Mesendoderm (in vitro differentiated cells): ENCODE data around the gene SCAMP2. TPM values are rescaled to one million over a fixed set of nuclear protein-coding genes. Genes with fewer than 3 reads are reported as not detected.

ENCODE experiments used
- DNase-seq: peaks from one replicate; pipeline ENCODE4 v3.0.0; 2013
- H2AK5ac ChIP-seq: 2 replicates; pipeline ENCODE4 v1.6.1; 2013; ENCODE audit warnings: low read length, inconsistent platforms
- H2BK120ac ChIP-seq: 2 replicates; pipeline ENCODE4 v1.6.1; 2013; ENCODE audit warnings: low read depth, mild to moderate bottlenecking, low read length, moderate library complexity, mixed read lengths
- H2BK15ac ChIP-seq: replicated peaks from 2 replicates; pipeline ENCODE4 v1.6.1; 2013; ENCODE audit warnings: low read depth, mild to moderate bottlenecking, moderate library complexity
- H2BK5ac ChIP-seq: 2 replicates; pipeline ENCODE4 v1.6.1; 2013; ENCODE audit warnings: low read length, inconsistent platforms
- H3K18ac ChIP-seq: 2 replicates; pipeline ENCODE4 v1.6.1; 2013; ENCODE audit warnings: mild to moderate bottlenecking, low read length, mixed read lengths
- H3K23ac ChIP-seq: one replicate; pipeline ENCODE4 v1.6.1; 2013; ENCODE audit warnings: low read length
- H3K27ac ChIP-seq: 2 replicates; pipeline ENCODE4 v1.5.1; 2013; ENCODE audit warnings: low read depth, mild to moderate bottlenecking, inconsistent platforms, low read length, moderate library complexity
- H3K27me3 ChIP-seq: 2 replicates; pipeline ENCODE4 v1.6.1; 2013; ENCODE audit warnings: low read length, control low read depth, mild to moderate bottlenecking, inconsistent platforms; ENCODE audit not compliant: insufficient read depth, poor library complexity
- H3K36me3 ChIP-seq: 2 replicates; pipeline ENCODE4 v1.6.1; 2013; ENCODE audit warnings: low read length, inconsistent platforms; ENCODE audit not compliant: control insufficient read depth, insufficient read depth
- H3K4ac ChIP-seq: one replicate; pipeline ENCODE4 v1.6.1; 2013; ENCODE audit warnings: low read depth, mild to moderate bottlenecking, low read length, moderate library complexity
- H3K4me1 ChIP-seq: 2 replicates; pipeline ENCODE4 v1.6.1; 2013; ENCODE audit warnings: low read depth, low read length, inconsistent platforms; ENCODE audit not compliant: control insufficient read depth
- H3K4me2 ChIP-seq: 2 replicates; pipeline ENCODE4 v1.6.1; 2013; ENCODE audit warnings: low read length
- H3K4me3 ChIP-seq: 2 replicates; pipeline ENCODE4 v1.5.1; 2013; ENCODE audit warnings: mild to moderate bottlenecking, low read length
- H3K56ac ChIP-seq: one replicate; pipeline ENCODE4 v1.6.1; 2013; ENCODE audit warnings: low read length
- H3K79me1 ChIP-seq: 2 replicates; pipeline ENCODE4 v1.6.1; 2013; ENCODE audit warnings: low read length, inconsistent platforms
- H3K79me2 ChIP-seq: 2 replicates; pipeline ENCODE4 v1.6.1; 2013; ENCODE audit warnings: mild to moderate bottlenecking, low read length; ENCODE audit not compliant: control insufficient read depth, insufficient read depth
- H3K9ac ChIP-seq: 2 replicates; pipeline ENCODE4 v1.6.1; 2013; ENCODE audit warnings: low read length, inconsistent platforms
- H4K5ac ChIP-seq: one replicate; pipeline ENCODE4 v1.6.1; 2013; ENCODE audit warnings: low read length
- H4K8ac ChIP-seq: one replicate; pipeline ENCODE4 v1.6.1; 2013; ENCODE audit warnings: low read depth, mild to moderate bottlenecking, control low read depth, low read length, moderate library complexity
- WGBS: extraction: QIAGEN DNeasy Blood & Tissue Kit; methylation state at CpG from one replicate; pipeline ENCODE4 v1.1.7; 2013; ENCODE audit warnings: low lambda C conversion rate, missing lambda C conversion rate; ENCODE audit not compliant: insufficient coverage; ENCODE audit errors: extremely low coverage; 5-methylcytosine and 5-hydroxymethylcytosine counted together
- small RNA-seq: library from polyadenylated mRNA; stranded (forward); fragments of <200 nt; extraction: miRNeasy Mini kit (QIAGEN cat#:217004); gene quantifications from one replicate; pipeline ENCODE3, GENCODE V24; 2013; ENCODE audit not compliant: insufficient read depth

Gene SCAMP2

GRCh38 chr15:74794248-74794969 lies 78.8 kb downstream of the SCAMP2 start:
- H4K5ac ChIP-seq = no peak overlapping the region
- H3K4me3 ChIP-seq = no peak overlapping the region
- H3K4me2 ChIP-seq = no peak overlapping the region
- H3K79me1 ChIP-seq = peaks cover 21% of the 10 kb centered on the region
- no peaks in the 10 kb centered on the region for H3K4me1 ChIP-seq
- H3K56ac ChIP-seq = no peak overlapping the region
- no peak overlapping the region for H2AK5ac ChIP-seq
- no peaks in the 10 kb centered on the region for H3K36me3 ChIP-seq
- DNase-seq = no peak
- H3K18ac ChIP-seq = no peak overlapping the region
- no peak overlapping the region for H3K4ac ChIP-seq
- H3K27ac ChIP-seq = no peak overlapping the region
- no peak overlapping the region for H3K9ac ChIP-seq
- no peak overlapping the region for H4K8ac ChIP-seq
- no peak overlapping the region for H2BK5ac ChIP-seq
- H2BK15ac ChIP-seq = no peak overlapping the region
- WGBS = no CpG with 5 or more reads among the region's 9 CpGs
- H3K79me2 ChIP-seq = peaks cover 6% of the 10 kb centered on the region
- no peak overlapping the region for H3K23ac ChIP-seq
- H3K27me3 ChIP-seq = no peaks in the 10 kb centered on the region
- no peak overlapping the region for H2BK120ac ChIP-seq

Small RNAs within 50 kb of the gene (small RNA-seq; reads per million reads assigned to genes)
- gene CPLX3 = not detected
- gene MIR6882 = 3.6 reads per million, percentile 56 among the genes with 10 or more reads in this experiment
